T-helper 2 cell treated with Interferon-gamma antibody and Interleukin-4, amounts not matched to agents 5 μg/mL and 100 μg/mL, for 36 hours (primary cell): Measurements from ENCODE around the gene CHAD.

Source experiments
- DNase-seq: peaks from one replicate; pipeline ENCODE4 v3.0.0; 2021; ENCODE audit warnings: low spot score
- H3K27ac Mint-ChIP-seq: one replicate; pipeline ENCODE4 v1.8.0; 2021; ENCODE audit warnings: mild to moderate bottlenecking, mixed read lengths
- H3K27me3 Mint-ChIP-seq: one replicate; pipeline ENCODE4 v1.8.0; 2021; ENCODE audit warnings: low read depth, mixed read lengths
- H3K36me3 Mint-ChIP-seq: one replicate; pipeline ENCODE4 v1.8.0; 2021; ENCODE audit warnings: low read depth, mixed read lengths
- H3K4me1 Mint-ChIP-seq: one replicate; pipeline ENCODE4 v1.8.0; 2021; ENCODE audit warnings: low read depth, mixed read lengths
- H3K4me3 Mint-ChIP-seq: one replicate; pipeline ENCODE4 v1.8.0; 2022; ENCODE audit warnings: mild to moderate bottlenecking, moderate library complexity, mixed read lengths
- H3K9me3 Mint-ChIP-seq: one replicate; pipeline ENCODE4 v1.8.0; 2021; ENCODE audit warnings: mixed read lengths

The CHAD gene

GRCh38 chr17:50464736-50465135 is 3.9 kb downstream of the CHAD start:
- peaks cover 19% of the 10 kb centered on the region for H3K27me3 Mint-ChIP-seq
- H3K36me3 Mint-ChIP-seq = no peaks in the 10 kb centered on the region
- H3K9me3 Mint-ChIP-seq = no peaks in the 10 kb centered on the region
- H3K27ac Mint-ChIP-seq = no peak overlapping the region
- H3K4me3 Mint-ChIP-seq = no peak overlapping the region
- no peak for DNase-seq
- H3K4me1 Mint-ChIP-seq = no peaks in the 10 kb centered on the region

GRCh38 chr17:50464121-50464520 is 4.6 kb downstream of the CHAD start:
- H3K36me3 Mint-ChIP-seq = no peaks in the 10 kb centered on the region
- no peak overlapping the region for H3K27ac Mint-ChIP-seq
- H3K4me1 Mint-ChIP-seq = no peaks in the 10 kb centered on the region
- H3K27me3 Mint-ChIP-seq = peaks cover 16% of the 10 kb centered on the region
- no peak overlapping the region for H3K4me3 Mint-ChIP-seq
- no peaks in the 10 kb centered on the region for H3K9me3 Mint-ChIP-seq
- DNase-seq = no peak

DNA sequence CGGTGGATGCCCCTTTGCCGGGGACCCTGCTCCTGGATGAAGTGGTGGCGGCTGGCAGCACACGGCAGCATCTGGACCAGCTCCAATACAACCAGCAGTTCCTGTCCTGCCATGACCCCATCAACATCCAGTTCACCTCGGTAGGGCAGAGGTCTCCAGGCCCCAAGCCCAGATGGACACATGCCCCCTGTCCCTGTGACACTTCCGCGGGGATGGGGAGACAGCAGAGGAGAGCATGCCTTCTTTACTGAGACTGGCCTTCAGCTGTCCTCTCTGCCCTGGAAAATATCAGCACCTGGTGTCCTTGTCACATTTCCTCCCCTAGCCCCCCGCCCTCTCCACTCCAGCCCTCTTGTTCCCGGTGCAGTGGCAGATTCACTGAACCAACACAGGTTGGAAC is 6.2 kb downstream of the CHAD start:
- no peaks in the 10 kb centered on the region for H3K4me1 Mint-ChIP-seq
- H3K9me3 Mint-ChIP-seq = no peaks in the 10 kb centered on the region
- no peak for DNase-seq
- no peak overlapping the region for H3K27ac Mint-ChIP-seq
- peaks cover 5% of the 10 kb centered on the region for H3K27me3 Mint-ChIP-seq
- no peak overlapping the region for H3K4me3 Mint-ChIP-seq
- H3K36me3 Mint-ChIP-seq = no peaks in the 10 kb centered on the region

DNA sequence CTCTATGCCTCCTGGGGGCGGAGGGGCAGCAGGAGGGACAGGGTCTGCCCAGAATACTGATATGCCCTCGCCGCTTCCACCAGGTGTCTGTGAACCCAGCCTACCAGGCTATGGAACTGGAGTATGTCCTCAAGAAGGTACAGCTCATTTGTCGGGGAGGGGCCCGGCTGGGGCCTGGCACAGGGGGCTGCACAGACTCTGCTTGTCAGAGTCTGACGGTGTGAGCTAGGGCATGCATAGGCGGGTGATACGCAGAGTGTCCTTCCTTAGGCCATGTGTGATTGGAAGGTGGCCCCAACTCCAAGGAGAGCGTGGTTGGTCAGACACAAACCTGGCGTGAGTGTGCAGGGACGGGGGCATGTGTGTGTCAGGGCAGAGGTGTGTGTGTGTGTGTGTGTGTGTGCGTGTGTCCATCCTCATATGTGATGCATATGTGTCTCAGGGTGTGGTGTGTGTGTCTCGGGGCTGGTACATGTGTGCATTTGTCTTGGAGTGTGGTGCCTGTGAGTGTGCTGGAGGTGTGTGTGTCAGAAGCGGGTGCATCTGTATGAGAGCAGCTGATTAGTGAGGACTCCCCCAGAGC is 7.0 kb downstream of the CHAD start:
- Mint-ChIP-seq H3K4me3 (no peak overlapping the region), H3K4me1 (no peaks in the 10 kb centered on the region), H3K36me3 (no peaks in the 10 kb centered on the region), H3K27me3 (no peaks in the 10 kb centered on the region), H3K9me3 (no peaks in the 10 kb centered on the region), H3K27ac (no peak overlapping the region)
- DNase-seq = no peak

GRCh38 chr17:50460831-50461526 is 7.7 kb downstream of the CHAD start:
- no peak for DNase-seq
- no peaks in the 10 kb centered on the region for H3K4me1 Mint-ChIP-seq
- H3K27ac Mint-ChIP-seq = no peak overlapping the region
- H3K4me3 Mint-ChIP-seq = no peak overlapping the region
- H3K9me3 Mint-ChIP-seq = no peaks in the 10 kb centered on the region
- no peaks in the 10 kb centered on the region for H3K27me3 Mint-ChIP-seq
- no peaks in the 10 kb centered on the region for H3K36me3 Mint-ChIP-seq

DNA sequence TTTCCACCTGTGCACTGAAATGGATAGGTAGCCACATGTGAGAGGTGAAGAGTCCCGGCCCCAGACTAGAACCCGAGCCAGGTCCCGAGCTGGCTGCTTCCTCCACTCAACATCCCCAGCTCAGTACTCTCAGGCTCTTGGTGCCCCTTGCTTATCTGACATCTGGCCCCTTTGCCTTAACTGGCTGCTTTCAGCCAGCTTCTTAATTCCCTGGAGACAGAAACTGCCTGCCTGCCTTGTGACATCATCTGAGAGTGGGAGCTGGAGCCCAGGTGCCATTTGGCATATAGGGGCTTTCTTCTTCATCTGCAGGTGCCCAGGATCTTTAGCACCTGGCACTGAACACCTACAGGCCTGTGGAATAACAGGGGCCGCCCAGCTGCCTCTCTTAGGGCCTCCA is 8.9 kb downstream of the CHAD start:
- H3K27me3 Mint-ChIP-seq = no peaks in the 10 kb centered on the region
- no peaks in the 10 kb centered on the region for H3K9me3 Mint-ChIP-seq
- no peak for DNase-seq
- H3K36me3 Mint-ChIP-seq = no peaks in the 10 kb centered on the region
- no peaks in the 10 kb centered on the region for H3K4me1 Mint-ChIP-seq
- H3K27ac Mint-ChIP-seq = no peak overlapping the region
- H3K4me3 Mint-ChIP-seq = no peak overlapping the region

DNA sequence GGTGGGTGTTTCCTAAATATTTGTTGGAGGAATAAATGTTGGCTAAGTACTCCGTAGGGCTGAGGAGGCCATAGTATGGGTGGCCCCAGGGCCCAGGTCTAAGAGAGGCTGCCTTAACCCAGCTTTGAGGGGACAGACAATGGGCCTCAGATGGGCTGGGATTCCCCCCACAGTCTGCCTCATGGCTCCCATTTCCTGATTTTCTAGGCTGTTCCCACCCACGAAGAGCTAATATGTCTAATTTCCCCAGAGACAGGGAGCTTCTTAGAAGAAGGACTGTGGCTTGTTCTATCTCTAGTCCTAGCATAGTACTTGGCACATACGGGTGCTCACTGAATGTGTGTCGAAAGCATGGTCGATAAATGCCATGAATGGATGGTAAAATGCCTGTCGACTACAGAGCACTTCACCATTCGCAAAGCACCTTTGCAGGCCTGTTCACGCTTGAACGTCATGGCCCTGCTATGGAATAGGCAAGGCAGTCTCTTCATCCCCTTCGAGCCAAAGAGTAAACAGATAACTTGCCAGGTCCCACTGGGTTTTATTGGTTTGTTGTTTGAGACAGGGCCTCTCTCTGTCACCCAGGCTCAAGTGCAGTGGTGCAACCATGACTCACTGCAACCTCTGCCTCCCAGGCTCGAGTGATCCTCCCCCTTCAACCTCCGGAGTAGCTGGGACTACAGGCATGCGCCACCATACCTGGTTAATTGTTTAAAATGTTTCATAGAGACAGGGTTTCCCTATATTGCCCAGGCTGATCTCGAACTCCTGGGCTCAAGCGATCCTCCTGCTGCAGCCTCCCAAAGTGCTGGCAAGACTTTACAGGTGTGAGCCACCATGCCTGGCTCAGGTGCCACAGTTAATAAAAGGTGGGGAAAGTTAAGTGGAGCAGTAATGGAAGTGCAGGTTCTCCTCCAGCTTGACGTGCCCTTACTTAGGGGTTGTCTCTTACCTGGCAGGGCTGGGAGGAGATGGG is 9.7 kb downstream of the CHAD start:
- Mint-ChIP-seq H3K36me3 (no peaks in the 10 kb centered on the region), H3K9me3 (no peaks in the 10 kb centered on the region), H3K4me1 (no peaks in the 10 kb centered on the region), H3K27me3 (no peaks in the 10 kb centered on the region), H3K27ac (no peak overlapping the region), H3K4me3 (no peak overlapping the region)
- DNase-seq = no peak

DNA sequence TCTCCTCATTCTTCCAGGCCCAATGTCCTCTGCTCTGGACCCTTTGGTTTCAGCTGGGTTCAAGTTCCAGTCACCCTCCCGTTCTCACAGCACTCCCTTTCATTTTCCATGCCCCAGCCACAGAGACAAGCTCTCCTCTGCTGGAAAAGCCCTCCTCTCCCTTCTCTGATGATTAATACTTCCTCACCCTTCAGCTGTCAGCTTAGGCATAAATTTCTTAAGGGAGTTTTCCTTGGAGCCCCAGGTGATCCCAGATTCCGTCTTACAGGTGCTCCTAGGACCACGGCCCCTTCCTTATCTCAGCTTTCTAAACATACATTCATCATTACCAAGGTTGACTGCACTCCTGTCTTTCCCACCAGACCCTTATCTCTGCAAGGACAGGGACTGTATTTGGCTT is 10.4 kb downstream of the CHAD start:
- DNase-seq = no peak
- Mint-ChIP-seq H3K27ac (no peak overlapping the region), H3K36me3 (no peaks in the 10 kb centered on the region), H3K27me3 (no peaks in the 10 kb centered on the region), H3K9me3 (no peaks in the 10 kb centered on the region), H3K4me3 (no peak overlapping the region), H3K4me1 (no peaks in the 10 kb centered on the region)

DNA sequence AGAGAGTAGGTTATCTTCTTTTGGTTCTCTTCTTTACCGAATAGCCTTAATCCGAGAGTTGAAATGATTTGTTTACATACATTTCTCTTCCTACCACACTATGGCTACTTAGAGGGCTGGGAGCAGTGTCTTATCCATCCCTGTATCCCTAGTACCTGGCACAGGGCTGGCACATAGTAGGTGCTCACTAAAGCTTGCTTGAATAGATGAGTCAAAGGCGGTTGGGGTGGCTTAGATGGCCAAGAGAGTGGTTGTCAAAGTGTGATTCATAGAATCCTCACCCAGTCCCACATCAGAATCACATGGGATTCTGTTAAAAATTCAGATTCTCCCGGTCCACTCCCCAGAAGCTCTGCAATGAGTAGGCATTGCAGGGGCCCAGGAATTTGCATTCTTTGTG is 11.1 kb downstream of the CHAD start:
- Mint-ChIP-seq H3K4me1 (no peaks in the 10 kb centered on the region), H3K4me3 (no peak overlapping the region), H3K9me3 (no peaks in the 10 kb centered on the region), H3K27me3 (no peaks in the 10 kb centered on the region), H3K36me3 (no peaks in the 10 kb centered on the region), H3K27ac (no peak overlapping the region)
- DNase-seq = no peak

GRCh38 chr17:50453901-50454300 is 14.8 kb downstream of the CHAD start:
- H3K27ac Mint-ChIP-seq = no peak overlapping the region
- H3K36me3 Mint-ChIP-seq = no peaks in the 10 kb centered on the region
- peaks cover 3% of the 10 kb centered on the region for H3K4me1 Mint-ChIP-seq
- no peak for DNase-seq
- H3K4me3 Mint-ChIP-seq = no peak overlapping the region
- H3K27me3 Mint-ChIP-seq = no peaks in the 10 kb centered on the region
- no peaks in the 10 kb centered on the region for H3K9me3 Mint-ChIP-seq

DNA sequence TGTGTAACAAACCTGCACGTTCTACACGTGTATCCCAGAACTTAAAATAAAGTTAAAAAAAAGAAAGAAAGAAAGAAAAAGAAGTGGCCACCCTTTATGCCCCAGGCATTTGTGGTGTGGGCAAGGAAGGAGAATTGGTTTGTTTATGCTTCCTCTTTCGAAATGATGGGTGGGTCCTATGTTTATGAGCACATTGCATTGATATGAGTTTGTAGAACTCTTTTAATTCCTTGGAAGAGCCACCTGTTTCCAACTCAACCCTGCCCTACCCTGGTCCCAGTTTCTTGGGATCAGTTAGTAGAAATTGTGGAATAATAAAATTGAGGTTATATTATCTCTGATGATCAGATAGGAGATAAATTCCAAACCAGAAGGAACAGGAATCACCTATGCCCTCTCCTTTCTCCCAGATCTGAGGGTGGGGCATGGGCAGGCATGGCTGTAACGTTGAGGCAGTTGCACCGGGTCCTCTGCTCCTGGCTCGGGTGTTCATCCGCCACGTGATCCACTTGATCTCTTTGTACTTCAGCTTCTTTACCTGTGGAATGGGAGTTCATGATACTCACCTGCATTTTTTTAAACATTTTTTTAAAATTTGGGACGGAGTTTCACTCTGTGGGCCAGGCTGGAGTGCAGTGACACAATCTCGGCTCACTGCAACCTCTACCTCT is 15.9 kb downstream of the CHAD start:
- Mint-ChIP-seq H3K4me3 (no peak overlapping the region), H3K9me3 (no peaks in the 10 kb centered on the region), H3K36me3 (no peaks in the 10 kb centered on the region), H3K27ac (no peak overlapping the region), H3K27me3 (no peaks in the 10 kb centered on the region), H3K4me1 (peaks cover 3% of the 10 kb centered on the region)
- no peak for DNase-seq

DNA sequence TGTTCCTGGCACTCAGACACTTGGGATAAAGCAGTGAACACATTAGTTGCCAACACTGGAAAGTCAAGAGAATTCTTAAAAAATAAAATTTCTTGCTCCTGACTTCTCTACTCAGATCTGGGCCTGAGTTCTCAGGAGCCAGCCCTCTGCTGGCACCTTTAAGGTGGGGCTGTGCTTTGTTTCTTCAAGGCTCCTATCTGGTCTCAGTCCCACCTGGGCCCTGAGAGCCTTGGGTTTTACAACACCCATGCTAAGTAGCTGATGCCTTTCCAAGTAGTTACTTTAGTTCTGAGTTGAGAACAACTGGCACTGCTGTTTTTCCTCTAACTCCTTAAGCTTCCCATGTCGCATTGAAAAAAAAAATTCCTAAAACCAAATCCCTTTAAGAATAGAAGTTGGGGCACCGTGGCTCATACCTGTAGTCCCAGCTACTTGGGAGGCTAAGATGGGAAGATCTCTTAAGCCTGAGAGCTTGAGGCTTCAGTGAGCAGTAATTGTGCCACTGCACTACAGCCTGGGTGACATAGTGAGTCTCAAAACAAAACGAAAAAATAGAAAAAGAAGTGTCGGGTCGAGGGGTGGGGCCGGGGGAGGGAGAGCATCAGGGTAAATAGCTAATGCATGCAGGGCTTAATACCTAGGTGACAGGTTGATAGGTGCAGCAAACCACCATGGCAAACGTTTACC is 16.6 kb downstream of the CHAD start:
- Mint-ChIP-seq H3K4me1 (peaks cover 3% of the 10 kb centered on the region), H3K27ac (no peak overlapping the region), H3K27me3 (no peaks in the 10 kb centered on the region), H3K4me3 (no peak overlapping the region), H3K36me3 (no peaks in the 10 kb centered on the region), H3K9me3 (no peaks in the 10 kb centered on the region)
- DNase-seq = no peak

DNA sequence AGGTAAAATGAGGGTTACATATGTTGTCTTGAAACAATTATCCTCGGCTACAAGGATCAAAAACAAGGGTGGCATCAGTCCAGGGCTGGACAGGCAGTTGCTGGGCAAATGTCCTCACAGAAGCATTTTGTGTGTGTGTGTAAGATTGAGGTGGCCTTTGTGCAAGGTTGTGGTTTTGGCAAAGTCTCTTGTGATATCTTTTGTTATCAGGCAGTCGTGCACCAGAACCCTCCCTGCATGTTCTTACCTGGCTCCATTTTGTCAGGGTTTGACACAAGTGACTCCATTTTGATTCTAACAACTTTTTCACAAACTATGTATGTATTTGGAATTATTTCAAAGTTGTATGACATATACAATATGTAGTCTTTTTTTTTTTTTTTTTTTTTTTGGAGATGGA is 20.0 kb downstream of the CHAD start:
- no peak for DNase-seq
- H3K4me3 Mint-ChIP-seq = no peak overlapping the region
- H3K4me1 Mint-ChIP-seq = peaks cover 3% of the 10 kb centered on the region
- H3K9me3 Mint-ChIP-seq = no peaks in the 10 kb centered on the region
- H3K36me3 Mint-ChIP-seq = no peaks in the 10 kb centered on the region
- H3K27me3 Mint-ChIP-seq = no peaks in the 10 kb centered on the region
- H3K27ac Mint-ChIP-seq = no peak overlapping the region
